Measurements from ENCODE around the gene C2orf68. TPM values are rescaled to one million over a fixed set of nuclear protein-coding genes. Genes with fewer than 3 reads are reported as not detected.

C2orf68 gene
- total and polyA plus RNA-seq, 9 of the 15 experiments (the other 6 are each of a cell fraction or from before 2014, with no cell fraction given): 22.1 to 50.0 (median 31.8) TPM

DNA sequence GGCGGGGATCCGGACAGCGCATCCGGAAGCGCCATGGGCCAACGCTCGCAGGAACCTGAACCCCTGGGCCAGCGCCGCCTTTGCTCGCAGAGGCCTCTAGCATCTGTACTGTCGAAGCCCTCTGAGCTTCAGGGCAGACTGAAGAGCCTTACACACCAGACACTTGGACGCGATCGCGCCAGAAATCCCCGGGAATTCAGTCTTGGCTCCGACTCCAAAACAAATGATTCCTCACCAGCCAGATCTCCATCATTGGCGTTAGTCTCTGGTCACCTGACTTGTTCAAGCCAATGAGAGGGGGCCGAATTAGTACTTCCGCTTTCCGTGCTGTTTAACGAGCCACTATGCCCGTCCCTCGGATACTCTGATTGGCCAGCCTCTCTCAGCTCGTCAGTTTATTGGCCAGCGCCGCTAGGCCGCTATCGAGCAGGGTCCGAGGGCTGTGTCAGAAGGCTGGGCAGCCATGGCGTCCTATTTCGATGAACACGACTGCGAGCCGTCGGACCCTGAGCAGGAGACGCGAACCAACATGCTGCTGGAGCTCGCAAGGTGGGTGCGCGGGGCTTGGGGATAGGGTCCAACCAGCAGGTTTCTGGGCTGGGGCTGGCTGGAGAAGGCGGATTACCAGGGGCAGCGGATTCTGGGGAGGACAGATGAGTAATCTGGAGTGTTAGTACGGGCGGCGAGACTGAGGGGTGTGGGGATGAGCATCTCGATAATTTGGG, 16.4 kb downstream of the C2orf68 start, which contains the start of gene RNF181 (continued):
- TF ChIP-seq MTA3 (IDR thresholded peaks at IDR 0.05; ENCODE audit: borderline replicate concordance) (peak; percentile 83; the same call in 1 of the 2 replicates), GABPB1 (CRISPR knock-in tag; IDR thresholded peaks at IDR 0.05) (peak; percentile 52), TAF9B (IDR thresholded peaks at IDR 0.05; ENCODE audit: partially characterized antibody) (peak; percentile 69), CBX1 (IDR thresholded peaks at IDR 0.05; ENCODE audit: low read depth) (0 out of 2 replicates have a peak, but pooled peaks have one; percentile 25), GTF2A2 (tag; IDR thresholded peaks at IDR 0.05) (no peak), NRF1 (conservative IDR thresholded peaks at IDR 0.05 in 1 of 2, IDR thresholded peaks at IDR 0.05 in 1 of 2) (peak; percentile 52 to 64), ILF3 (IDR thresholded peaks at IDR 0.05; ENCODE audit: borderline replicate concordance) (no peak), SLC30A9 (CRISPR knock-in tag; IDR thresholded peaks at IDR 0.05) (no peak), BRD9 (IDR thresholded peaks at IDR 0.05; ENCODE audit: low read depth, partially characterized antibody) (peak; percentile 41), ZBTB49 (CRISPR knock-in tag; IDR thresholded peaks at IDR 0.05; ENCODE audit: borderline replicate concordance) (no peak), ARID3B (CRISPR knock-in tag; IDR thresholded peaks at IDR 0.05; ENCODE audit: borderline replicate concordance) (no peak), CBX5 (IDR thresholded peaks at IDR 0.05; ENCODE audit: borderline replicate concordance, low read depth) (no peak), FOS (IDR thresholded peaks at IDR 0.05; ENCODE audit: extremely low read depth, insufficient read length) (peak; percentile 96), SRSF7 (optimal IDR thresholded peaks at IDR 0.05; ENCODE audit: low read depth, low read length) (no peak), ELF1 (tag; IDR thresholded peaks at IDR 0.05) (peak; percentile 94), GTF2E2 (tag; IDR thresholded peaks at IDR 0.05) (peak; percentile 74; the same call in 1 of the 2 replicates), KAT7 (CRISPR knock-in tag; IDR thresholded peaks at IDR 0.05; ENCODE audit: borderline replicate concordance) (no peak), RAD51 (IDR thresholded peaks at IDR 0.05; ENCODE audit: borderline replicate concordance, low read depth) (peak; percentile 94), PYGO2 (tag; IDR thresholded peaks at IDR 0.05) (no peak), DLX4 (CRISPR knock-in tag; IDR thresholded peaks at IDR 0.05) (no peak)
- TF ChIP-seq, protein P1, sequence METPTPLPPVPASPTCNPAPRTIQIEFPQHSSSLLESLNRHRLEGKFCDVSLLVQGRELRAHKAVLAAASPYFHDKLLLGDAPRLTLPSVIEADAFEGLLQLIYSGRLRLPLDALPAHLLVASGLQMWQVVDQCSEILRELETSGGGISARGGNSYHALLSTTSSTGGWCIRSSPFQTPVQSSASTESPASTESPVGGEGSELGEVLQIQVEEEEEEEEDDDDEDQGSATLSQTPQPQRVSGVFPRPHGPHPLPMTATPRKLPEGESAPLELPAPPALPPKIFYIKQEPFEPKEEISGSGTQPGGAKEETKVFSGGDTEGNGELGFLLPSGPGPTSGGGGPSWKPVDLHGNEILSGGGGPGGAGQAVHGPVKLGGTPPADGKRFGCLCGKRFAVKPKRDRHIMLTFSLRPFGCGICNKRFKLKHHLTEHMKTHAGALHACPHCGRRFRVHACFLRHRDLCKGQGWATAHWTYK (CRISPR knock-in tag; IDR thresholded peaks at IDR 0.05): peak; percentile 54; the same call in 1 of the 2 replicates
- TF ChIP-seq, protein P2, sequence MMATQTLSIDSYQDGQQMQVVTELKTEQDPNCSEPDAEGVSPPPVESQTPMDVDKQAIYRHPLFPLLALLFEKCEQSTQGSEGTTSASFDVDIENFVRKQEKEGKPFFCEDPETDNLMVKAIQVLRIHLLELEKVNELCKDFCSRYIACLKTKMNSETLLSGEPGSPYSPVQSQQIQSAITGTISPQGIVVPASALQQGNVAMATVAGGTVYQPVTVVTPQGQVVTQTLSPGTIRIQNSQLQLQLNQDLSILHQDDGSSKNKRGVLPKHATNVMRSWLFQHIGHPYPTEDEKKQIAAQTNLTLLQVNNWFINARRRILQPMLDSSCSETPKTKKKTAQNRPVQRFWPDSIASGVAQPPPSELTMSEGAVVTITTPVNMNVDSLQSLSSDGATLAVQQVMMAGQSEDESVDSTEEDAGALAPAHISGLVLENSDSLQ (IDR thresholded peaks at IDR 0.05): no peak; the same call in 1 of the 2 replicates
